ENCODE measurements around the gene DPP9. TPM values are rescaled to one million over a fixed set of nuclear protein-coding genes. Genes with fewer than 3 reads are reported as not detected.

DPP9 gene
- total RNA-seq, 1 donor from 2014 or later = 111 TPM

GRCh38 chr19:4641132-4641531 lies 82.5 kb downstream of the DPP9 start:
- no peaks in the 10 kb centered on the region for H3K9me3 Mint-ChIP-seq
- peaks cover 43% of the 10 kb centered on the region for H3K4me1 Mint-ChIP-seq
- DNase-seq = no peak
- TF ChIP-seq, protein P1, sequence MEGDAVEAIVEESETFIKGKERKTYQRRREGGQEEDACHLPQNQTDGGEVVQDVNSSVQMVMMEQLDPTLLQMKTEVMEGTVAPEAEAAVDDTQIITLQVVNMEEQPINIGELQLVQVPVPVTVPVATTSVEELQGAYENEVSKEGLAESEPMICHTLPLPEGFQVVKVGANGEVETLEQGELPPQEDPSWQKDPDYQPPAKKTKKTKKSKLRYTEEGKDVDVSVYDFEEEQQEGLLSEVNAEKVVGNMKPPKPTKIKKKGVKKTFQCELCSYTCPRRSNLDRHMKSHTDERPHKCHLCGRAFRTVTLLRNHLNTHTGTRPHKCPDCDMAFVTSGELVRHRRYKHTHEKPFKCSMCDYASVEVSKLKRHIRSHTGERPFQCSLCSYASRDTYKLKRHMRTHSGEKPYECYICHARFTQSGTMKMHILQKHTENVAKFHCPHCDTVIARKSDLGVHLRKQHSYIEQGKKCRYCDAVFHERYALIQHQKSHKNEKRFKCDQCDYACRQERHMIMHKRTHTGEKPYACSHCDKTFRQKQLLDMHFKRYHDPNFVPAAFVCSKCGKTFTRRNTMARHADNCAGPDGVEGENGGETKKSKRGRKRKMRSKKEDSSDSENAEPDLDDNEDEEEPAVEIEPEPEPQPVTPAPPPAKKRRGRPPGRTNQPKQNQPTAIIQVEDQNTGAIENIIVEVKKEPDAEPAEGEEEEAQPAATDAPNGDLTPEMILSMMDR (IDR thresholded peaks at IDR 0.05) = no peak
- H3K4me3 Mint-ChIP-seq = no peak overlapping the region
- ChIA-PET CTCF (no interaction called here), POLR2A (interaction anchor here (0.7 kb wide), 1 partner anchor 1516 kb away, joined by 8 read pairs; no protein-coding TSS in a partner anchor)
- peaks cover 4% of the 10 kb centered on the region for H3K36me3 Mint-ChIP-seq (ENCODE audit: low read depth)
- H3K27ac Mint-ChIP-seq = no peak overlapping the region
- intact Hi-C loops (cut with micrococcal nuclease) = no loop called here
- no peaks in the 10 kb centered on the region for H3K27me3 Mint-ChIP-seq
- no peak for ATAC-seq (ENCODE audit: low read depth)

DNA sequence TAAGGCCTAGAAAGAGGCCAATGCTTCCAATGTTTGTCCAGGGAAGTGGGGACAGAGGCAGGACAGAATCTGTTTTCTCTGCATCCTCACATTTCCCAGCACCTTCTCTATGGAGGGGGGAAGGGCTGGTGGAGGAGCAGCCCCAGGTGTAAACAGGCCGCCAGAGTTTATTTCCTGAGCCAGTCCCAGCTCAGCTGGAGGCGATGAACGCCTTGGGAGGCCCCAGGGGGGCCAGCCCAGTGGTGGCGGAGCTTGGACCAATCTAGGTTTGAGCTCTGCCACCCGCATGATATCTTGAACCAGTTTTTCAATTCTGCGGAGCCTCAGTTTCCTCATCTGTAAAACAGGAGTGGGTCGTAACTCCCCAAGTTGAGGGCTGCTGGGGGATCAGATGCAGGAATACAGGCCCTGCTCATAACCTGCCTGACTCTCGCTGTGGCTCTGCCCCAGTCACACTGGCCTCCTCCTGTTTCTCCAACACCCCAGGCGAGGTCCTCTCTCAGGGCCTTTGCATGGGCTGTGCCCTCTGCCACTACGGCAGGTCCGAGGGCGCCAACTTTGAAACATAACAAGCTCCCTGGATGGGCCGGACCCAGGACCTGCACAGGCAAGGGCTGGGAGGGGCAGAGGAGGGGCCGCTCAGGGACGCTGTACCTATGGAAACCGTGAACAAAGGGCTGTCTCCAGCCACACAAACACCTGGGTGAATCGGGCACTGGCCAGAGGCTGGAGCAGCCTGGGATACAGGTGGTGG lies 83.2 kb downstream of the DPP9 start:
- ATAC-seq (ENCODE audit: low read depth) (no peak), DNase-seq (no peak)
- Mint-ChIP-seq H3K36me3 (ENCODE audit: low read depth) (peaks cover 2% of the 10 kb centered on the region), H3K27ac (peak overlapping the region; percentile 86), H3K4me3 (peak overlapping the region; percentile 99), H3K27me3 (no peaks in the 10 kb centered on the region), H3K4me1 (peaks cover 45% of the 10 kb centered on the region), H3K9me3 (no peaks in the 10 kb centered on the region)
- TF ChIP-seq, protein P1 (IDR thresholded peaks at IDR 0.05) = no peak
- intact Hi-C loops (cut with micrococcal nuclease) = no loop called here
- ChIA-PET POLR2A (no interaction called here), CTCF (interaction anchor here (0.9 kb wide), 1 partner anchor 28 kb away, joined by 3 read pairs; no protein-coding TSS in a partner anchor)

DNA sequence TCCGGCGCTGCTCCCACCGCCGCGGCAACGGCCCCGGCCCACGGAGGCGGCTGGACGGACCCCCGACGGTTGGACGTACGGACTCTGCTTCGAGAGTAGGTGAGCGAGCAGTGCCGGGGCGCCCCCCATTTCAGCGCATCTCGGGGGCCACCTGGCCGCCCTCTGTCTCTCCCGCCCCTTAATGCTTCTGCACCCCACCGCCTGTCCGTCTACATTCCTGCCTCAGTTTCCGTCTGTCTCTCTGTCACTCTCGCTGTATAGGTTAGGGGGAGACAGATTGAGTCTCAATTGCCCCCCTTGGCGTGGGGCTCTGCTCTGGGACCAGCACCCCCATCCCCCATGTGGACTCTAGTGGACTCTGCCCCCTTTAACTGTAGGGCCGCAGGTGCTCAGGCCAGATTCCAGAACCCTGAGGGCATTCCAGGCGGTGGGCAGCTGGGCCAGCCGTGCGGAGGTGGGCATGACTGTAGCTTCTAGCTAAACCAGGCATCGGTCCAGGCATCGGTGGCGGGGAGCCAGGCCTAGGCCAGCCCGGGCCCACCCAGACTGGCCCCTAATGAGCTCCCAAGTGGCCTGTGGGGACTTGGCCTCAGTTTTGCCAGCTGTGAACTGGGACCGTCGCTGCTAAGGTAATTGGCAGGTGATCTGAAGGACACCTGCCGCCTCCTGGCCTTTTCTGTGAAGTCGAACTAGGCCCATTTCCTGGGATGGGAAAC lies 84.0 kb downstream of the DPP9 start:
- Mint-ChIP-seq H3K36me3 (ENCODE audit: low read depth) (no peaks in the 10 kb centered on the region), H3K27ac (peak overlapping the region; percentile 86), H3K27me3 (no peaks in the 10 kb centered on the region), H3K4me1 (peaks cover 44% of the 10 kb centered on the region), H3K9me3 (no peaks in the 10 kb centered on the region), H3K4me3 (peak overlapping the region; percentile 99)
- DNase-seq (peak; percentile 27), ATAC-seq (ENCODE audit: low read depth) (no peak)
- CTCF ChIA-PET = interaction anchor here (0.9 kb wide), 1 partner anchor 29 kb away, joined by 3 read pairs; no protein-coding TSS in a partner anchor
- intact Hi-C loops (cut with micrococcal nuclease) = loop anchor here (1.0 to 5.0 kb wide), 6 partner anchors 31 to 1692 kb away; partner anchors contain the start of genes CHAF1A, DPP9, FEM1A and HDGFL2
- TF ChIP-seq, protein P1 (IDR thresholded peaks at IDR 0.05) = no peak
- POLR2A ChIA-PET = no interaction called here

GRCh38 chr19:4638828-4639530 lies 84.7 kb downstream of the DPP9 start, which contains the start of gene TNFAIP8L1:
Gene TNFAIP8L1, plus strand, starts transcription at chr19:4639516. Its CDS starts 12,354 bp downstream, at chr19:4651870.
- TF ChIP-seq, protein P1 (IDR thresholded peaks at IDR 0.05) = no peak
- ChIA-PET POLR2A (no interaction called here), CTCF (interaction anchor here (3.2 kb wide), 1 partner anchor 50 kb away, joined by 12 read pairs; no protein-coding TSS in a partner anchor)
- peaks cover 44% of the 10 kb centered on the region for H3K4me1 Mint-ChIP-seq
- DNase-seq = peak; percentile 99
- intact Hi-C loops (cut with micrococcal nuclease) = loop anchor here (1.0 to 5.0 kb wide), 6 partner anchors 31 to 1692 kb away; partner anchors contain the start of genes CHAF1A, DPP9, FEM1A and HDGFL2
- peak; percentile 92 for ATAC-seq (ENCODE audit: low read depth)
- H3K27me3 Mint-ChIP-seq = no peaks in the 10 kb centered on the region
- H3K36me3 Mint-ChIP-seq (ENCODE audit: low read depth) = no peaks in the 10 kb centered on the region
- no peaks in the 10 kb centered on the region for H3K9me3 Mint-ChIP-seq
- peak within 1 kb of the TSS; percentile 97 for H3K27ac Mint-ChIP-seq
- H3K4me3 Mint-ChIP-seq = peak within 1 kb of the TSS; percentile 99

Data from activated B cell treated with CpG ODN at 0.5 μM for 24 hours (primary cell).